HCT116 (cell line): ENCODE results near the gene RUNX1.

ENCODE experiments used
- ELF1 ChIP-seq: IDR thresholded peaks from 2 replicates; pipeline ENCODE4 v1.6.1; 2012; ENCODE audit warnings: low read depth, borderline replicate concordance
- EZH2 ChIP-seq: fragments of 200-600 bp; sonication (generic); IDR thresholded peaks from 2 replicates; pipeline ENCODE4 v1.6.1; 2017; ENCODE audit warnings: antibody characterized with exemption, mixed run types
- EZH2phosphoT487 ChIP-seq: fragments of 200-600 bp; IDR thresholded peaks from 2 replicates; pipeline ENCODE4 v1.6.1; 2018; ENCODE audit warnings: antibody characterized with exemption, borderline replicate concordance
- FOSL1 ChIP-seq: IDR thresholded peaks from 2 replicates; pipeline ENCODE4 v1.6.1; 2012; ENCODE audit warnings: low read depth
- POLR2A ChIP-seq: IDR thresholded peaks from 2 replicates; pipeline ENCODE4 v1.7.0; 2011; ENCODE audit warnings: borderline replicate concordance; ENCODE audit not compliant: insufficient read depth, insufficient read length; ENCODE audit errors: extremely low read depth
- POLR2AphosphoS5 ChIP-seq: IDR thresholded peaks from 2 replicates; pipeline ENCODE4 v1.6.1; 2011; ENCODE audit warnings: mild to moderate bottlenecking, low read depth, low read length, moderate library complexity
- YY1 ChIP-seq: IDR thresholded peaks from 2 replicates; pipeline ENCODE4 v1.6.1; 2011; ENCODE audit warnings: low read length, low read depth, moderate library complexity, mild to moderate bottlenecking; ENCODE audit not compliant: insufficient replicate concordance; ENCODE audit errors: extremely low read depth
- TF ChIP-seq, protein P1 (sequence below): IDR thresholded peaks from 2 replicates; pipeline ENCODE4 v1.6.1; 2012
- TF ChIP-seq, protein P2 (sequence below), 3 experiments: fragments of 200-600 bp in 1 of 3; sonication (generic) in 1 of 3; IDR thresholded peaks in 2 of 3; conservative IDR thresholded peaks in 1 of 3; 2 replicates each; pipeline ENCODE4 v1.5.1; 2012 to 2017; ENCODE audit warnings: low read depth in 2 of 3, low read length in 2 of 3, antibody characterized with exemption in 1 of 3, borderline replicate concordance in 1 of 3, control low read depth in 1 of 3, mild to moderate bottlenecking in 1 of 3, mixed read lengths in 1 of 3, mixed run types in 1 of 3, moderate library complexity in 1 of 3; ENCODE audit not compliant: insufficient read depth in 1 of 3

DNA sequence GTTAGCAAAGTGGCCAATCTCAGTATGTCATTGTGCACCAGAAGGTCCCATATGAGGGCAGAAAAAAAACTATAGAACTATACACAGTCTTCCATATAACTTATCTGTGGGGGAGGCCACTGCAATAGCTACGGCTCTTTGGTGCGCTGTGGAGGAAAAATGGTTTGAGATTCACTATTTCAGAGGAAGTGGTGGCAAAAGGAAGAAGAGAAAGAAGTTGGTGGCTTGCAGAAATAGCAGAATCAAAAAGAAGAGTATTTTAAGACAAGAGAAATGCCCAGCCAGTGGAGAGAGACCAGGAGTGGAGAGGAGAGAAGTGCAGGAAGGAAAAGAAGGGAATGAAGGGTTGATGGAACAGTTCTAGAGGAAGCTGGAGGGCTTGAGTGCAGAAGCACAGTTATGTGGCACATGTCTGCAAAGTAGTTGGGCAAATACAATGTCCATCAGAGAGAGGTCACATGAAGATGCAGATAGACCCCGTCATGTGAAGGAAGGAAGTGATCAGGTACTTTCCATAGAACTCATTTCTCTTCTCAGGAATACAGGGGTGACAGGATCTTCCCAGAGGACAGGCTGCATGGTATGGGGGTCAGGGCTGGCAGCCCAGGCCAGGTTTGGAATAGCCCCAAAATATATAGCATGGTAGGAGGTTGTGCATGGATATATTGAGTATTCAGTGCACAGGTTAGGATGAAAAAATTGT, 64.6 kb downstream of the RUNX1 start:
- TF ChIP-seq, protein P1, sequence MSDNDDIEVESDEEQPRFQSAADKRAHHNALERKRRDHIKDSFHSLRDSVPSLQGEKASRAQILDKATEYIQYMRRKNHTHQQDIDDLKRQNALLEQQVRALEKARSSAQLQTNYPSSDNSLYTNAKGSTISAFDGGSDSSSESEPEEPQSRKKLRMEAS = no peak
- TF ChIP-seq FOSL1 = no peak
- TF ChIP-seq POLR2AphosphoS5 = no peak
- TF ChIP-seq, protein P2, sequence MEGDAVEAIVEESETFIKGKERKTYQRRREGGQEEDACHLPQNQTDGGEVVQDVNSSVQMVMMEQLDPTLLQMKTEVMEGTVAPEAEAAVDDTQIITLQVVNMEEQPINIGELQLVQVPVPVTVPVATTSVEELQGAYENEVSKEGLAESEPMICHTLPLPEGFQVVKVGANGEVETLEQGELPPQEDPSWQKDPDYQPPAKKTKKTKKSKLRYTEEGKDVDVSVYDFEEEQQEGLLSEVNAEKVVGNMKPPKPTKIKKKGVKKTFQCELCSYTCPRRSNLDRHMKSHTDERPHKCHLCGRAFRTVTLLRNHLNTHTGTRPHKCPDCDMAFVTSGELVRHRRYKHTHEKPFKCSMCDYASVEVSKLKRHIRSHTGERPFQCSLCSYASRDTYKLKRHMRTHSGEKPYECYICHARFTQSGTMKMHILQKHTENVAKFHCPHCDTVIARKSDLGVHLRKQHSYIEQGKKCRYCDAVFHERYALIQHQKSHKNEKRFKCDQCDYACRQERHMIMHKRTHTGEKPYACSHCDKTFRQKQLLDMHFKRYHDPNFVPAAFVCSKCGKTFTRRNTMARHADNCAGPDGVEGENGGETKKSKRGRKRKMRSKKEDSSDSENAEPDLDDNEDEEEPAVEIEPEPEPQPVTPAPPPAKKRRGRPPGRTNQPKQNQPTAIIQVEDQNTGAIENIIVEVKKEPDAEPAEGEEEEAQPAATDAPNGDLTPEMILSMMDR (IDR thresholded peaks at IDR 0.05 in 2 of 3, conservative IDR thresholded peaks at IDR 0.05 in 1 of 3; ENCODE audit: borderline replicate concordance in 1 of 3, insufficient read depth in 1 of 3, low read depth in 2 of 3, low read length in 2 of 3) = no peak
- TF ChIP-seq ELF1 = no peak
- TF ChIP-seq EZH2 = no peak
- no peak for TF ChIP-seq POLR2A
- TF ChIP-seq EZH2phosphoT487 = no peak
- no peak for TF ChIP-seq YY1
